H9 (cell line): ENCODE data around the gene TFCP2. TPM values are rescaled to one million over a fixed set of nuclear protein-coding genes. Genes with fewer than 3 reads are reported as not detected.

Source experiments
- DNase-seq: peaks from one replicate; pipeline ENCODE4 v3.0.0-alpha.2; 2017
- H2AFZ ChIP-seq: one replicate; pipeline ENCODE4 v1.6.1; 2013; ENCODE audit warnings: mild to moderate bottlenecking, low read length, control low read depth, moderate library complexity
- H2AK5ac ChIP-seq: 2 replicates; pipeline ENCODE4 v1.6.1; 2013; ENCODE audit warnings: low read length, control low read depth, mixed read lengths; ENCODE audit not compliant: insufficient read length
- H2BK120ac ChIP-seq: one replicate; pipeline ENCODE4 v1.6.1; 2013; ENCODE audit warnings: low read depth, mild to moderate bottlenecking, low read length, control low read depth, inconsistent platforms; ENCODE audit not compliant: poor library complexity, severe bottlenecking
- H2BK12ac ChIP-seq: 2 replicates; pipeline ENCODE4 v1.6.1; 2013; ENCODE audit warnings: low read length, control low read depth, mixed read lengths, low read depth; ENCODE audit not compliant: insufficient read length
- H2BK15ac ChIP-seq: 2 replicates; pipeline ENCODE4 v1.6.1; 2013; ENCODE audit warnings: low read depth, low read length, control low read depth
- H2BK20ac ChIP-seq: one replicate; pipeline ENCODE4 v1.6.1; 2013; ENCODE audit warnings: low read depth, mild to moderate bottlenecking, low read length, control low read depth, inconsistent platforms; ENCODE audit not compliant: poor library complexity, severe bottlenecking
- H2BK5ac ChIP-seq: 2 replicates; pipeline ENCODE4 v1.6.1; 2013; ENCODE audit warnings: low read length, control low read depth, mixed read lengths; ENCODE audit not compliant: insufficient read length
- H3K14ac ChIP-seq: 2 replicates; pipeline ENCODE4 v1.6.1; 2013; ENCODE audit warnings: low read length, control low read depth; ENCODE audit not compliant: insufficient read depth
- H3K18ac ChIP-seq: 2 replicates; pipeline ENCODE4 v1.6.1; 2013; ENCODE audit warnings: low read depth, mild to moderate bottlenecking, mixed read lengths, low read length, control low read depth; ENCODE audit not compliant: insufficient read length
- H3K23ac ChIP-seq: 2 replicates; pipeline ENCODE4 v1.6.1; 2013; ENCODE audit warnings: low read length, control low read depth, mixed read lengths, low read depth; ENCODE audit not compliant: insufficient read length
- H3K23me2 ChIP-seq: 2 replicates; pipeline ENCODE4 v1.6.1; 2013; ENCODE audit warnings: low read depth, mild to moderate bottlenecking, mixed read lengths, low read length, control low read depth; ENCODE audit not compliant: insufficient read length, poor library complexity, severe bottlenecking
- H3K27ac ChIP-seq: 2 replicates; pipeline ENCODE4 v1.5.1; 2013; ENCODE audit warnings: low read length, control low read depth, mixed read lengths, low read depth; ENCODE audit not compliant: insufficient read length
- H3K27me3 ChIP-seq: 2 replicates; pipeline ENCODE4 v1.6.1; 2013; ENCODE audit warnings: low read length, control low read depth, inconsistent platforms; ENCODE audit not compliant: insufficient read depth
- H3K4ac ChIP-seq: 2 replicates; pipeline ENCODE4 v1.6.1; 2013; ENCODE audit warnings: low read depth, mild to moderate bottlenecking, control low read depth, inconsistent platforms, low read length, moderate library complexity
- H3K4me1 ChIP-seq: 2 replicates; pipeline ENCODE4 v1.6.1; 2013; ENCODE audit warnings: low read length, control low read depth, inconsistent platforms; ENCODE audit not compliant: insufficient read depth
- H3K4me2 ChIP-seq: 2 replicates; pipeline ENCODE4 v1.6.1; 2013; ENCODE audit warnings: low read length, control low read depth, mixed read lengths; ENCODE audit not compliant: insufficient read length, insufficient read depth
- H3K56ac ChIP-seq: 2 replicates; pipeline ENCODE4 v1.6.1; 2013; ENCODE audit warnings: low read depth, mild to moderate bottlenecking, mixed read lengths, low read length, control low read depth; ENCODE audit not compliant: insufficient read length
- H3K79me1 ChIP-seq: 2 replicates; pipeline ENCODE4 v1.6.1; 2013; ENCODE audit warnings: low read depth, mild to moderate bottlenecking, moderate library complexity, low read length, control low read depth, inconsistent platforms; ENCODE audit not compliant: insufficient read depth, poor library complexity, severe bottlenecking
- H3K79me2 ChIP-seq: 2 replicates; pipeline ENCODE4 v1.6.1; 2013; ENCODE audit warnings: low read length, control low read depth, inconsistent platforms; ENCODE audit not compliant: insufficient read depth
- H3K9ac ChIP-seq: 2 replicates; pipeline ENCODE4 v1.6.1; 2013; ENCODE audit warnings: low read length, control low read depth, mixed read lengths; ENCODE audit not compliant: insufficient read length; ENCODE audit errors: extremely low read depth
- H3K9me3 ChIP-seq: one replicate; pipeline ENCODE4 v1.6.1; 2013; ENCODE audit warnings: low read depth, low read length, inconsistent platforms; ENCODE audit not compliant: control insufficient read depth
- H3T11ph ChIP-seq: one replicate; pipeline ENCODE4 v1.6.1; 2013; ENCODE audit warnings: mild to moderate bottlenecking, low read length, control low read depth, inconsistent platforms
- H4K20me1 ChIP-seq: one replicate; pipeline ENCODE4 v1.6.1; 2013; ENCODE audit not compliant: control insufficient read depth, insufficient read length, insufficient read depth
- H4K5ac ChIP-seq: 2 replicates; pipeline ENCODE4 v1.6.1; 2013; ENCODE audit warnings: low read depth, mild to moderate bottlenecking, mixed read lengths, low read length, control low read depth; ENCODE audit not compliant: insufficient read length
- H4K8ac ChIP-seq: replicated peaks from 2 replicates; pipeline ENCODE4 v1.6.1; 2013; ENCODE audit warnings: low read length, control low read depth, mixed read lengths, low read depth; ENCODE audit not compliant: insufficient read length
- H4K91ac ChIP-seq: 2 replicates; pipeline ENCODE4 v1.6.1; 2013; ENCODE audit warnings: low read depth, mild to moderate bottlenecking, moderate library complexity, mixed read lengths, low read length, control low read depth; ENCODE audit not compliant: insufficient read length
- H3K27ac Mint-ChIP-seq, 3 experiments: 2 replicates in 2 of 3; 3 replicates in 1 of 3; pipeline ENCODE4 v1.8.0; 2020 to 2021; ENCODE audit warnings: mixed read lengths in 3 of 3, mild to moderate bottlenecking in 1 of 3, moderate library complexity in 1 of 3
- H3K27me3 Mint-ChIP-seq: 2 replicates; pipeline ENCODE4 v1.8.0; 2021; ENCODE audit warnings: low read depth, mild to moderate bottlenecking, moderate library complexity, mixed read lengths
- H3K36me3 Mint-ChIP-seq, 3 experiments: 2 replicates in 2 of 3; 3 replicates in 1 of 3; pipeline ENCODE4 v1.8.0; 2020 to 2021; ENCODE audit warnings: low read depth in 3 of 3, mixed read lengths in 3 of 3; ENCODE audit not compliant: insufficient read depth in 1 of 3
- H3K4me1 Mint-ChIP-seq, 2 experiments: 2 replicates each; pipeline ENCODE4 v1.8.0; 2020; ENCODE audit warnings: mixed read lengths in 2 of 2
- H3K4me3 Mint-ChIP-seq, 2 experiments: 2 replicates in 1 of 2; 3 replicates in 1 of 2; pipeline ENCODE4 v1.8.0; 2020 to 2021; ENCODE audit warnings: mild to moderate bottlenecking in 2 of 2, mixed read lengths in 2 of 2, moderate library complexity in 1 of 2
- H3K9me3 Mint-ChIP-seq, 2 experiments: 2 replicates in 1 of 2; 3 replicates in 1 of 2; pipeline ENCODE4 v1.8.0; 2020; ENCODE audit warnings: mild to moderate bottlenecking in 2 of 2, mixed read lengths in 2 of 2, moderate library complexity in 1 of 2
- CTCF ChIP-seq: fragments of 200-600 bp; sonication (generic); conservative IDR thresholded peaks from 3 replicates; pipeline ENCODE4 v1.8.0; 2021; ENCODE audit warnings: antibody characterized with exemption, mild to moderate bottlenecking
- WGBS: extraction: QIAGEN DNeasy Blood & Tissue Kit; methylation state at CpG from one replicate; pipeline ENCODE4 v1.1.7; 2013; ENCODE audit warnings: missing lambda C conversion rate, low lambda C conversion rate, mixed read lengths; ENCODE audit not compliant: insufficient read length; ENCODE audit errors: extremely low coverage; 5-methylcytosine and 5-hydroxymethylcytosine counted together
- total RNA-seq: library from RNA; stranded (reverse); gene quantifications from 2 replicates; pipeline ENCODE4 v1.2.1, GENCODE V29; 2021

Gene TFCP2
- total RNA-seq, 1 experiment from 2014 or later: 27.1 TPM

- no peaks in the 10 kb centered on the region for H3K79me1 ChIP-seq
- H3K56ac ChIP-seq: no peak overlapping the region
- H2BK20ac ChIP-seq: no peak overlapping the region
- no peaks in the 10 kb centered on the region for H3K23me2 ChIP-seq
- no peaks in the 10 kb centered on the region for H3K4me1 ChIP-seq
- no peak overlapping the region for H3K23ac ChIP-seq
- no peak overlapping the region for H4K5ac ChIP-seq
- no peaks in the 10 kb centered on the region for H3K79me2 ChIP-seq
- no peak overlapping the region for H2BK12ac ChIP-seq
- no peak overlapping the region for H3K4ac ChIP-seq
- H4K8ac ChIP-seq: no peak overlapping the region
- H3T11ph ChIP-seq: no peak overlapping the region
- H2BK15ac ChIP-seq: no peak overlapping the region
- no peak overlapping the region for H2AFZ ChIP-seq
- no peak overlapping the region for H2BK120ac ChIP-seq
- Mint-ChIP-seq H3K27ac (no peak overlapping the region), H3K27me3 (no peaks in the 10 kb centered on the region), H3K4me3 (no peak overlapping the region), H3K36me3 (peaks cover 25 to 90% (median 81%) of the 10 kb centered on the region in 3 experiments; a peak in 6 of 7 replicates), H3K4me1 (no peaks in the 10 kb centered on the region), H3K9me3 (no peaks in the 10 kb centered on the region)
- WGBS: no CpG with 5 or more reads among the region's 4 CpGs
- no peak overlapping the region for H3K14ac ChIP-seq
- H2AK5ac ChIP-seq: no peak overlapping the region
- H2BK5ac ChIP-seq: no peak overlapping the region
- H3K9me3 ChIP-seq: no peaks in the 10 kb centered on the region
- H3K4me2 ChIP-seq: no peak overlapping the region
- no peak for DNase-seq
- H3K18ac ChIP-seq: no peak overlapping the region
- TF ChIP-seq CTCF: no peak
- no peak overlapping the region for H4K91ac ChIP-seq
- no peak overlapping the region for H3K27ac ChIP-seq
- H3K27me3 ChIP-seq: no peaks in the 10 kb centered on the region
- H3K9ac ChIP-seq: no peak overlapping the region
- H4K20me1 ChIP-seq: no peaks in the 10 kb centered on the region
These were observed 105.7 kb downstream of the TFCP2 start for GRCh38 chr12:51067229-51067628.
